Measurements from ENCODE around the gene RERG. TPM values are rescaled to one million over a fixed set of nuclear protein-coding genes. Genes with fewer than 3 reads are reported as not detected.

The RERG gene
- total RNA-seq, 2 experiments from 2014 or later: not detected

DNA sequence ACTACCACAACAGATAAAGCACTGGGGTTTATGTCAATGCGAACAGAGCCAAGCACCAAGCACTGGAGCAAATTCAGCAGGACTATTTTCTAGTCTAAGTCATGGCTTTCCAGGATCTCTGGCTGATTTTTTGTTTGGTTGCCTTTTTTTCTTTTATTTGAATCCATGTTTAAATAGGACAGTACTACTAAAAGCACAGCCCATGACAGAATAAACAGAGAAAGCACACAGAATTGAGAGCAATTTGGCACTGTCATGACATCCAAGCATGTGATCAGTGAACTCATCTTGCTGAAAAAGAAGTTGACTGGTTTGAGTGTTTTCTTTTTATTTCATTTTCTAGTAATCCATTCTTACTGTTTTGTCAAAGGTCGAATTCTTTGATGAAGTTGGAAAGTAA lies 23.1 kb upstream of the RERG start:
- intact Hi-C loops (cut with micrococcal nuclease; ENCODE audit: unreplicated experiment): no loop called here
- ChIA-PET CTCF (ENCODE audit: unreplicated experiment) (no interaction called here), POLR2A (no interaction called here)
- H3K27ac ChIP-seq (ENCODE audit: low read depth, low read length, poor library complexity, severe bottlenecking): no peak overlapping the region
- no peaks in the 10 kb centered on the region for H3K79me2 ChIP-seq (ENCODE audit: insufficient read depth, low read depth, low read length)
- H3K4me1 ChIP-seq (ENCODE audit: insufficient read depth, low read length, poor library complexity, severe bottlenecking): no peaks in the 10 kb centered on the region
- H2AFZ ChIP-seq (ENCODE audit: low read length): no peak overlapping the region
- no peak overlapping the region for H3K4me3 ChIP-seq (ENCODE audit: low read depth, low read length, poor library complexity, severe bottlenecking)
- peaks cover 13% of the 10 kb centered on the region; the same call in 1 of the 2 replicates for H3K9me3 ChIP-seq (ENCODE audit: low read length)
- H4K20me1 ChIP-seq (ENCODE audit: insufficient read depth, low read length): no peaks in the 10 kb centered on the region
- no peak overlapping the region for H3K4me2 ChIP-seq (ENCODE audit: low read length)
- TF ChIP-seq EZH2phosphoT487 (IDR thresholded peaks at IDR 0.05; ENCODE audit: borderline replicate concordance, low read depth, low read length): no peak
- TF ChIP-seq, protein P1, sequence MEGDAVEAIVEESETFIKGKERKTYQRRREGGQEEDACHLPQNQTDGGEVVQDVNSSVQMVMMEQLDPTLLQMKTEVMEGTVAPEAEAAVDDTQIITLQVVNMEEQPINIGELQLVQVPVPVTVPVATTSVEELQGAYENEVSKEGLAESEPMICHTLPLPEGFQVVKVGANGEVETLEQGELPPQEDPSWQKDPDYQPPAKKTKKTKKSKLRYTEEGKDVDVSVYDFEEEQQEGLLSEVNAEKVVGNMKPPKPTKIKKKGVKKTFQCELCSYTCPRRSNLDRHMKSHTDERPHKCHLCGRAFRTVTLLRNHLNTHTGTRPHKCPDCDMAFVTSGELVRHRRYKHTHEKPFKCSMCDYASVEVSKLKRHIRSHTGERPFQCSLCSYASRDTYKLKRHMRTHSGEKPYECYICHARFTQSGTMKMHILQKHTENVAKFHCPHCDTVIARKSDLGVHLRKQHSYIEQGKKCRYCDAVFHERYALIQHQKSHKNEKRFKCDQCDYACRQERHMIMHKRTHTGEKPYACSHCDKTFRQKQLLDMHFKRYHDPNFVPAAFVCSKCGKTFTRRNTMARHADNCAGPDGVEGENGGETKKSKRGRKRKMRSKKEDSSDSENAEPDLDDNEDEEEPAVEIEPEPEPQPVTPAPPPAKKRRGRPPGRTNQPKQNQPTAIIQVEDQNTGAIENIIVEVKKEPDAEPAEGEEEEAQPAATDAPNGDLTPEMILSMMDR (conservative IDR thresholded peaks at IDR 0.05; ENCODE audit: low read length): no peak
- no peak for DNase-seq (ENCODE audit: low spot score)
- no peaks in the 10 kb centered on the region for H3K36me3 ChIP-seq (ENCODE audit: insufficient read depth, low read length)
- H3K9me2 ChIP-seq (ENCODE audit: insufficient read depth, low read length): no peaks in the 10 kb centered on the region
- BruUV-seq (replicated peaks): no TSS peak

DNA sequence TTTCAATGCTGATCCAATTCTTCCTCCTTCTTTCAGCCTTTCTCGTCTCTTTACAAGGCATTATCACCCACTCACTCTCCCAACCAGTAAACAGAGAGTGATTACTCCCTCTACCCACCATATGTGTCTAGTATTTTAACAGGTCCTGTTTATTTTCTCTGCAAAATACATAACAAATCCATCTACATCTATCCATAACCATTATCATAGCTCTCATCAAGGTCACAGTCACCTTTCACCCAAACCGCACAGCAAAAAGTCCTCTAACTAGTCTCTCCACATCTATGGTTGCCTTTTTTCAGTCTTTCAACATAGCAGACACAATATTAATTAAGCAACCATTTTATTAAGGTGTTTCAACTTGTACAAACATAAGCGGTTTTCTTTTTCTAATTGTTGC lies 21.9 kb upstream of the RERG start:
- POLR2A ChIA-PET: no interaction called here
- DNase-seq (ENCODE audit: low spot score): no peak
- Histone ChIP-seq H2AFZ (ENCODE audit: low read length) (no peak overlapping the region), H3K27ac (ENCODE audit: low read depth, low read length, poor library complexity, severe bottlenecking) (no peak overlapping the region), H3K4me2 (ENCODE audit: low read length) (no peak overlapping the region), H3K4me3 (ENCODE audit: low read depth, low read length, poor library complexity, severe bottlenecking) (no peak overlapping the region), H3K36me3 (ENCODE audit: insufficient read depth, low read length) (no peaks in the 10 kb centered on the region), H3K4me1 (ENCODE audit: insufficient read depth, low read length, poor library complexity, severe bottlenecking) (no peaks in the 10 kb centered on the region), H3K79me2 (ENCODE audit: insufficient read depth, low read depth, low read length) (no peaks in the 10 kb centered on the region), H4K20me1 (ENCODE audit: insufficient read depth, low read length) (no peaks in the 10 kb centered on the region), H3K9me2 (ENCODE audit: insufficient read depth, low read length) (no peaks in the 10 kb centered on the region), H3K9me3 (ENCODE audit: low read length) (peaks cover 11% of the 10 kb centered on the region; the same call in 1 of the 2 replicates)
- BruUV-seq (replicated peaks): no TSS peak
- CTCF ChIA-PET (ENCODE audit: unreplicated experiment): no interaction called here
- intact Hi-C loops (cut with micrococcal nuclease; ENCODE audit: unreplicated experiment): no loop called here
- TF ChIP-seq, protein P1 (conservative IDR thresholded peaks at IDR 0.05; ENCODE audit: low read length): no peak
- no peak for TF ChIP-seq EZH2phosphoT487 (IDR thresholded peaks at IDR 0.05; ENCODE audit: borderline replicate concordance, low read depth, low read length)

DNA sequence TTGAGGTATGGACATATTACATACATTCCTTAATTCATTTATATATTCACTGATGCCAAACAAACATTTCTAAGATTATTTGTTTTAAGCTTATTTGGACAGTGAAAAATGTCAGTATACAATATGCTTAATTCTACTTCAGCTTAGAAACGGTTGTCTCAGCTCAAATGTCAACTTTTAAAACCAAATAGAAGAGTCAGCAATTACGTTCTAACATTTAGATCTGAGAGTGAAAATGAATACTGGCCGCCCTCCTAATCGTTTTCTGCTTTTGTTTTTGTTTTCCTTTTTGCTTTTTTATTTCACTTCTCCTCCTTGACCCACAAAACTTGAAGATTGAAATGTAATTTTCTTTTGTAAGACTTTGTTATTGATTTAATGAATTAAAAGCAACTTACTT lies 19.7 kb upstream of the RERG start:
- POLR2A ChIA-PET: no interaction called here
- H3K79me2 ChIP-seq (ENCODE audit: insufficient read depth, low read depth, low read length): no peaks in the 10 kb centered on the region
- CTCF ChIA-PET (ENCODE audit: unreplicated experiment): no interaction called here
- no peaks in the 10 kb centered on the region for H3K36me3 ChIP-seq (ENCODE audit: insufficient read depth, low read length)
- no TSS peak for BruUV-seq (replicated peaks)
- no peak overlapping the region for H2AFZ ChIP-seq (ENCODE audit: low read length)
- no peaks in the 10 kb centered on the region for H4K20me1 ChIP-seq (ENCODE audit: insufficient read depth, low read length)
- intact Hi-C loops (cut with micrococcal nuclease; ENCODE audit: unreplicated experiment): no loop called here
- H3K4me2 ChIP-seq (ENCODE audit: low read length): no peak overlapping the region
- no peak overlapping the region for H3K4me3 ChIP-seq (ENCODE audit: low read depth, low read length, poor library complexity, severe bottlenecking)
- H3K9me3 ChIP-seq (ENCODE audit: low read length): no peaks in the 10 kb centered on the region
- no peak for DNase-seq (ENCODE audit: low spot score)
- no peaks in the 10 kb centered on the region for H3K9me2 ChIP-seq (ENCODE audit: insufficient read depth, low read length)
- no peak for TF ChIP-seq EZH2phosphoT487 (IDR thresholded peaks at IDR 0.05; ENCODE audit: borderline replicate concordance, low read depth, low read length)
- TF ChIP-seq, protein P1 (conservative IDR thresholded peaks at IDR 0.05; ENCODE audit: low read length): no peak
- no peak overlapping the region for H3K27ac ChIP-seq (ENCODE audit: low read depth, low read length, poor library complexity, severe bottlenecking)
- no peaks in the 10 kb centered on the region for H3K4me1 ChIP-seq (ENCODE audit: insufficient read depth, low read length, poor library complexity, severe bottlenecking)

Measured in OCI-LY7 (cell line).